ENCODE measurements around the gene OR3A2.
"Not testable (repeated sequence)": the region's sequence is repeated elsewhere in the genome, so short reads cannot be mapped to it uniquely, and the experiment has no call there.

DNA sequence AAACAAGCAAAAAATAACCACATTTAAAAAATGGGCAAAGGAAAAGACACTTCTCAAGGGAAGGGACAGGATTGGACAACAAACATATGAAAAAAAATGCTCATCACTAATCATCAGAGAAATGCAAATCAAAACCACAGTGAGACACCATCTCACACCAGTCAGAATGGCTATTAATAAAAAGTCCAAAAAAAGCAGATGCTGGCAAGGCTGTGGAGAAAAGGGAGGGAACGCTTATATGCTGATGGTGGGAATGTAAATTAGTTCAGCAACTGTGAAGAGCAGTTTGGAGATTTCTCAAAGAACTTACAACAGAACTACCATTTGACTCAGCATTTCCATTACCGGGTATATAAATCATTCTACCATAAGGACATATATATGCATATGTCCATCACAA, 137.1 kb downstream of the OR3A2 start:
- not testable (repeated sequence) for TF ChIP-seq POLR2A (IDR thresholded peaks at IDR 0.05)
- TF ChIP-seq, protein P1, sequence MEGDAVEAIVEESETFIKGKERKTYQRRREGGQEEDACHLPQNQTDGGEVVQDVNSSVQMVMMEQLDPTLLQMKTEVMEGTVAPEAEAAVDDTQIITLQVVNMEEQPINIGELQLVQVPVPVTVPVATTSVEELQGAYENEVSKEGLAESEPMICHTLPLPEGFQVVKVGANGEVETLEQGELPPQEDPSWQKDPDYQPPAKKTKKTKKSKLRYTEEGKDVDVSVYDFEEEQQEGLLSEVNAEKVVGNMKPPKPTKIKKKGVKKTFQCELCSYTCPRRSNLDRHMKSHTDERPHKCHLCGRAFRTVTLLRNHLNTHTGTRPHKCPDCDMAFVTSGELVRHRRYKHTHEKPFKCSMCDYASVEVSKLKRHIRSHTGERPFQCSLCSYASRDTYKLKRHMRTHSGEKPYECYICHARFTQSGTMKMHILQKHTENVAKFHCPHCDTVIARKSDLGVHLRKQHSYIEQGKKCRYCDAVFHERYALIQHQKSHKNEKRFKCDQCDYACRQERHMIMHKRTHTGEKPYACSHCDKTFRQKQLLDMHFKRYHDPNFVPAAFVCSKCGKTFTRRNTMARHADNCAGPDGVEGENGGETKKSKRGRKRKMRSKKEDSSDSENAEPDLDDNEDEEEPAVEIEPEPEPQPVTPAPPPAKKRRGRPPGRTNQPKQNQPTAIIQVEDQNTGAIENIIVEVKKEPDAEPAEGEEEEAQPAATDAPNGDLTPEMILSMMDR (IDR thresholded peaks at IDR 0.05): not testable (repeated sequence)
